GM12878 (cell line): ENCODE results near the gene TREH. TPM values are rescaled to one million over a fixed set of nuclear protein-coding genes. Genes with fewer than 3 reads are reported as not detected.

ENCODE experiments used
- ATAC-seq: fragments of 200-7000 bp; cut with Tn5 transposase; 3 replicates; pipeline ENCODE4 v1.9.1; 2020; ENCODE audit warnings: mild to moderate bottlenecking, moderate library complexity
- BruUV-seq: library from RNA; stranded (reverse); fragments of 400-500 nt; replicated peaks from 2 replicates; lab custom pipeline; 2021; lab: Mats Ljungman, UMichigan
- CTCF ChIA-PET: fragments of 300-600 bp; sonication (Branson Sonifier 250); formaldehyde crosslinking; extraction: SDS; loops from one replicate; lab custom pipeline; 2021; ENCODE audit warnings: inconsistent platforms; lab: Yijun Ruan, JAX
- POLR2A ChIA-PET: fragments of 350-600 bp; formaldehyde crosslinking; extraction: SDS; loops from one replicate; lab custom pipeline; 2021; ENCODE audit warnings: inconsistent platforms; lab: Charles Lee
- RAD21 ChIA-PET: fragments of 300-600 bp; sonication (Branson Sonifier 250); formaldehyde crosslinking; loops from one replicate; lab custom pipeline; 2023; ENCODE audit warnings: antibody characterized with exemption; ENCODE audit not compliant: unreplicated experiment; lab: Charles Lee
- SMC1A ChIA-PET: fragments of 300-600 bp; sonication (Branson Sonifier 250); formaldehyde crosslinking; loops from one replicate; lab custom pipeline; 2023; ENCODE audit not compliant: unreplicated experiment, uncharacterized antibody; lab: Charles Lee
- DNase-seq: peaks from one replicate; pipeline ENCODE4 v3.0.0-alpha.2; 2011; ENCODE audit warnings: low read depth, low spot score
- FAIRE-seq: peaks from 3 replicates; lab custom pipeline; 2011; peaks lifted over from hg19 to GRCh38; lab: Jason Lieb, UNC
- H2AFZ ChIP-seq: 2 replicates; pipeline ENCODE4 v1.6.0; 2011; ENCODE audit warnings: low read depth, low read length, control low read depth; ENCODE audit not compliant: control insufficient read depth
- H3K27ac ChIP-seq: 2 replicates; pipeline ENCODE4 v1.5.1; 2011; ENCODE audit warnings: control low read depth; ENCODE audit not compliant: control insufficient read depth, insufficient read depth
- H3K27me3 ChIP-seq, 2 experiments: replicated peaks in 1 of 2; 2 replicates each; pipeline versions ENCODE4 v1.6.0 to v1.6.1; 2011; ENCODE audit warnings: low read length in 1 of 2; ENCODE audit not compliant: control insufficient read depth in 2 of 2, insufficient read depth in 2 of 2
- H3K36me3 ChIP-seq, 2 experiments: 2 replicates each; pipeline ENCODE4 v1.5.1; 2011; ENCODE audit warnings: low read length in 1 of 2; ENCODE audit not compliant: control insufficient read depth in 2 of 2, insufficient read depth in 2 of 2
- H3K4me1 ChIP-seq: 2 replicates; pipeline ENCODE4 v1.6.1; 2011; ENCODE audit warnings: mild to moderate bottlenecking, low read length, moderate library complexity, mixed read lengths; ENCODE audit not compliant: control insufficient read depth, insufficient read depth
- H3K4me2 ChIP-seq: 2 replicates; pipeline ENCODE4 v1.6.0; 2011; ENCODE audit warnings: control low read depth; ENCODE audit not compliant: control insufficient read depth, insufficient read depth
- H3K4me3 ChIP-seq: fragments of 200-600 bp; sonication (generic); 2 replicates; pipeline ENCODE4 v1.5.1; 2016
- H3K79me2 ChIP-seq: 2 replicates; pipeline ENCODE4 v1.6.0; 2011; ENCODE audit warnings: low read length; ENCODE audit not compliant: control insufficient read depth, insufficient read depth
- H3K9ac ChIP-seq: 2 replicates; pipeline ENCODE4 v1.8.0; 2011; ENCODE audit warnings: low read length, control low read depth, mixed read lengths; ENCODE audit not compliant: control insufficient read depth, insufficient read depth
- H3K9me3 ChIP-seq: replicated peaks from 3 replicates; pipeline ENCODE4 v1.5.1; 2011; ENCODE audit warnings: mild to moderate bottlenecking, low read length; ENCODE audit not compliant: control insufficient read depth, insufficient read depth
- H4K20me1 ChIP-seq: 2 replicates; pipeline ENCODE4 v1.6.0; 2011; ENCODE audit not compliant: control insufficient read depth, insufficient read depth
- BCL11A ChIP-seq: IDR thresholded peaks from 2 replicates; pipeline ENCODE4 v1.6.1; 2011; ENCODE audit warnings: low read depth, low read length
- E4F1 ChIP-seq: fragments of 450-650 bp; IDR thresholded peaks from 2 replicates; pipeline ENCODE4 v1.6.1; 2018; ENCODE audit warnings: borderline replicate concordance, mild to moderate bottlenecking; ENCODE audit not compliant: partially characterized antibody
- JUNB ChIP-seq: IDR thresholded peaks from 2 replicates; pipeline ENCODE4 v1.6.1; 2016; ENCODE audit warnings: antibody characterized with exemption, mild to moderate bottlenecking
- MYC ChIP-seq: IDR thresholded peaks from 2 replicates; pipeline ENCODE4 v1.6.1; 2011; ENCODE audit warnings: mild to moderate bottlenecking, low read length, moderate library complexity, inconsistent platforms; ENCODE audit not compliant: insufficient read depth, insufficient replicate concordance, insufficient read length, severe bottlenecking
- NFIC ChIP-seq: IDR thresholded peaks from 2 replicates; pipeline ENCODE4 v1.6.1; 2012; ENCODE audit warnings: low read depth, mild to moderate bottlenecking, inconsistent platforms, low read length, moderate library complexity
- PAX5 ChIP-seq: IDR thresholded peaks from 2 replicates; pipeline ENCODE4 v1.6.1; 2011; ENCODE audit warnings: low read depth, low read length, borderline replicate concordance
- PAX8 ChIP-seq: fragments of 450-650 bp; IDR thresholded peaks from 2 replicates; pipeline ENCODE4 v1.6.1; 2017; ENCODE audit warnings: mild to moderate bottlenecking, moderate library complexity
- RAD51 ChIP-seq: fragments of 450-650 bp; IDR thresholded peaks from 2 replicates; pipeline ENCODE4 v1.6.1; 2016; ENCODE audit warnings: moderate library complexity, mild to moderate bottlenecking, inconsistent platforms
- SKIL ChIP-seq: fragments of 450-650 bp; IDR thresholded peaks from 2 replicates; pipeline ENCODE4 v1.6.1; 2017; ENCODE audit warnings: mild to moderate bottlenecking, low read depth, inconsistent platforms; ENCODE audit not compliant: poor library complexity, severe bottlenecking
- SMAD1 ChIP-seq: fragments of 450-650 bp; IDR thresholded peaks from 2 replicates; pipeline ENCODE4 v1.6.1; 2018; ENCODE audit warnings: mild to moderate bottlenecking, low read depth; ENCODE audit not compliant: partially characterized antibody
- TBL1XR1 ChIP-seq: IDR thresholded peaks from 2 replicates; pipeline ENCODE4 v1.6.1; 2012; ENCODE audit warnings: low read depth, low read length, improper control_type of control experiment
- TCF3 ChIP-seq: IDR thresholded peaks from 2 replicates; pipeline ENCODE4 v1.6.1; 2012; ENCODE audit warnings: low read depth, mild to moderate bottlenecking, low read length, borderline replicate concordance; ENCODE audit not compliant: insufficient read depth
- ZBTB40 ChIP-seq: fragments of 450-650 bp; IDR thresholded peaks from 2 replicates; pipeline ENCODE4 v1.6.1; 2016; ENCODE audit warnings: mild to moderate bottlenecking, moderate library complexity, borderline replicate concordance
- WGBS: methylation state at CpG from one replicate; pipeline ENCODE4 v1.1.6; 2016; ENCODE audit warnings: low lambda C conversion rate; ENCODE audit not compliant: insufficient replicate concordance, insufficient coverage; ENCODE audit errors: missing lambda C conversion rate; 5-methylcytosine and 5-hydroxymethylcytosine counted together
- in situ Hi-C: fragments of 300-500 bp; cut with MboI; formaldehyde crosslinking; loops from 9 replicates; pipeline ENCODE4 v1.14.3; 2018; ENCODE audit warnings: mixed read lengths
- intact Hi-C: fragments of 100-400 bp; cut with micrococcal nuclease; formaldehyde crosslinking; loops from one replicate; pipeline ENCODE4 v1.14.2; 2022; ENCODE audit not compliant: unreplicated experiment
- polyA plus RNA-seq, 11 experiments: library from polyadenylated mRNA; depleted of rRNA in 4 of 11; unstranded in 6 of 11; stranded (reverse) in 5 of 11; fragments of >200 nt; fragmentation: Nextera tagmentation in 4 of 11; fragmentation: Illumina TruSeq in 1 of 11; extraction: Ambion mirVana in 4 of 11; extraction: Trizol in 1 of 11; gene quantifications; 1 replicate in 1 of 11; 2 replicates in 10 of 11; pipeline versions ENCODE4 v1.2.1 to v1.2.3, GENCODE V29; 2011 to 2016; ENCODE audit warnings: inconsistent platforms in 2 of 11, missing spikeins in 2 of 11, low read depth in 1 of 11
- total RNA-seq, 4 experiments: library from RNA; depleted of rRNA in 3 of 4; stranded (reverse); fragments of >200 nt in 3 of 4; fragmentation: Illumina TruSeq in 1 of 4; extraction: Trizol in 1 of 4; gene quantifications; 2 replicates each; pipeline versions ENCODE4 v1.2.1 to v1.2.3, GENCODE V29; 2013 to 2021

The TREH gene
- total and polyA plus RNA-seq, 10 of the 15 experiments (the other 5 are each of a cell fraction or from before 2014, with no cell fraction given) = not detected

GRCh38 chr11:118627566-118627965 lies 51.9 kb downstream of the TREH start:
- DNase-seq (no peak), ATAC-seq (no peak), FAIRE-seq (no peak)
- no TSS peak for BruUV-seq
- ChIA-PET SMC1A (no interaction called here), CTCF (interaction anchor here (0.6 to 1.3 kb wide), 2 partner anchors 16 to 19 kb away, joined by 3 read pairs; no protein-coding TSS in a partner anchor), POLR2A (interaction anchor here (0.5 kb wide), 1 partner anchor 168 kb away, joined by 5 read pairs; no protein-coding TSS in a partner anchor), RAD21 (no interaction called here)
- no peaks in the 10 kb centered on the region for H3K9me3 ChIP-seq
- in situ Hi-C loops = no loop called here
- H3K27me3 ChIP-seq = peaks cover 0 to 7% of the 10 kb centered on the region in 2 experiments; a peak in 2 of 4 replicates
- no peak overlapping the region for H3K4me3 ChIP-seq
- 70% methylated on average over 10 of the region's 10 CpGs for WGBS
- H4K20me1 ChIP-seq = no peaks in the 10 kb centered on the region
- intact Hi-C loops = no loop called here
- H3K4me1 ChIP-seq = no peaks in the 10 kb centered on the region
- no peak overlapping the region for H3K9ac ChIP-seq
- no peaks in the 10 kb centered on the region for H3K36me3 ChIP-seq
- no peak overlapping the region for H3K27ac ChIP-seq
- no peak overlapping the region for H2AFZ ChIP-seq
- no peaks in the 10 kb centered on the region for H3K79me2 ChIP-seq
- no peak overlapping the region for H3K4me2 ChIP-seq
- TF ChIP-seq PAX5 (no peak), TCF3 (no peak), E4F1 (no peak), TBL1XR1 (no peak), JUNB (no peak), SKIL (no peak), NFIC (no peak), RAD51 (no peak), SMAD1 (no peak), MYC (no peak), PAX8 (no peak), BCL11A (no peak), ZBTB40 (no peak)
